NOMO-1 treated with dmso at 0.1 percent for 144 hours (cell line): ENCODE measurements around the gene MORN3.
"Not testable (repeated sequence)": the region's sequence is repeated elsewhere in the genome, so short reads cannot be mapped to it uniquely, and the experiment has no call there.

Experiments used
- DNase-seq: peaks from one replicate; lab custom pipeline; 2025; ENCODE audit not compliant: unreplicated experiment; lab: John Stamatoyannopoulos, UW

Gene MORN3

GRCh38 chr12:121692744-121693143, 23.3 kb upstream of the MORN3 start:
- DNase-seq: not testable (repeated sequence)

GRCh38 chr12:121689430-121689829, 20.0 kb upstream of the MORN3 start:
- no peak for DNase-seq

- DNase-seq: no peak
Observed at GRCh38 chr12:121688966-121689365, 19.5 kb upstream of the MORN3 start.

- DNase-seq: not testable (repeated sequence)
Observed at GRCh38 chr12:121679661-121680197, 10.3 kb upstream of the MORN3 start.

GRCh38 chr12:121678716-121679300, 9.4 kb upstream of the MORN3 start:
- DNase-seq: no peak

- DNase-seq: no peak
Observed at GRCh38 chr12:121678305-121678704, 8.9 kb upstream of the MORN3 start.

- no peak for DNase-seq
Observed at GRCh38 chr12:121676190-121676589, 6.7 kb upstream of the MORN3 start.

- no peak for DNase-seq
Observed at GRCh38 chr12:121673013-121673511, 3.6 kb upstream of the MORN3 start.

- DNase-seq: no peak
Observed at GRCh38 chr12:121668750-121669520, 519 bp downstream of the MORN3 start.

- DNase-seq: not testable (repeated sequence)
Observed at GRCh38 chr12:121666829-121667228, 2.6 kb downstream of the MORN3 start.

- no peak for DNase-seq
Observed at GRCh38 chr12:121663610-121663929, 5.9 kb downstream of the MORN3 start.

- DNase-seq: not testable (repeated sequence)
Observed at GRCh38 chr12:121661353-121662105, 7.9 kb downstream of the MORN3 start.

- no peak for DNase-seq
Observed at GRCh38 chr12:121657305-121658008, 12.0 kb downstream of the MORN3 start.

GRCh38 chr12:121656122-121656521, 13.3 kb downstream of the MORN3 start:
- DNase-seq: no peak

- no peak for DNase-seq
Observed at GRCh38 chr12:121653999-121654398, 15.5 kb downstream of the MORN3 start.

- no peak for DNase-seq
Observed at GRCh38 chr12:121652767-121653497, 16.5 kb downstream of the MORN3 start.

- DNase-seq: no peak
Observed at GRCh38 chr12:121651320-121651719, 18.1 kb downstream of the MORN3 start.

GRCh38 chr12:121649819-121650353, 19.6 kb downstream of the MORN3 start:
- peak; percentile 80 for DNase-seq

- no peak for DNase-seq
Observed at GRCh38 chr12:121649322-121649721, 20.1 kb downstream of the MORN3 start.

GRCh38 chr12:121648458-121649028, 20.9 kb downstream of the MORN3 start:
- no peak for DNase-seq
